ENCODE results near the gene ZIC4. TPM values are rescaled to one million over a fixed set of nuclear protein-coding genes. Genes with fewer than 3 reads are reported as not detected.

Gene ZIC4
- total RNA-seq, 1 experiment from 2014 or later: not detected

- no peak for TF ChIP-seq CTCF (IDR thresholded peaks at IDR 0.05; ENCODE audit: unreplicated experiment)
- Mint-ChIP-seq H3K9me3 (ENCODE audit: unreplicated experiment) (no peaks in the 10 kb centered on the region), H3K4me1 (ENCODE audit: insufficient read depth, unreplicated experiment) (no peaks in the 10 kb centered on the region), H3K27me3 (ENCODE audit: insufficient read depth, unreplicated experiment) (peaks cover 99% of the 10 kb centered on the region), H3K27ac (ENCODE audit: low read depth, unreplicated experiment) (no peak overlapping the region), H3K36me3 (ENCODE audit: insufficient read depth, unreplicated experiment) (no peaks in the 10 kb centered on the region), H3K4me3 (ENCODE audit: unreplicated experiment) (no peak overlapping the region)
- CTCF ChIA-PET: no interaction called here
- POLR2A ChIA-PET: no interaction called here
- intact Hi-C loops (cut with micrococcal nuclease): no loop called here
- no TSS peak for BruUV-seq (replicated peaks)
- no peak for DNase-seq (ENCODE audit: unreplicated experiment)
Measured at GRCh38 chr3:147372525-147373027, 33.8 kb downstream of the ZIC4 start.

- H3K4me3 Mint-ChIP-seq (ENCODE audit: unreplicated experiment): no peak overlapping the region
- no peak for TF ChIP-seq CTCF (IDR thresholded peaks at IDR 0.05; ENCODE audit: unreplicated experiment)
- CTCF ChIA-PET: no interaction called here
- intact Hi-C loops (cut with micrococcal nuclease): no loop called here
- POLR2A ChIA-PET: no interaction called here
- H3K36me3 Mint-ChIP-seq (ENCODE audit: insufficient read depth, unreplicated experiment): no peaks in the 10 kb centered on the region
- BruUV-seq (replicated peaks): no TSS peak
- no peaks in the 10 kb centered on the region for H3K4me1 Mint-ChIP-seq (ENCODE audit: insufficient read depth, unreplicated experiment)
- H3K27ac Mint-ChIP-seq (ENCODE audit: low read depth, unreplicated experiment): no peak overlapping the region
- no peaks in the 10 kb centered on the region for H3K9me3 Mint-ChIP-seq (ENCODE audit: unreplicated experiment)
- H3K27me3 Mint-ChIP-seq (ENCODE audit: insufficient read depth, unreplicated experiment): peaks cover 94% of the 10 kb centered on the region
- no peak for DNase-seq (ENCODE audit: unreplicated experiment)
Measured at GRCh38 chr3:147371771-147372340, 34.5 kb downstream of the ZIC4 start.

GRCh38 chr3:147371140-147371539, 35.2 kb downstream of the ZIC4 start:
- ChIA-PET CTCF (interaction anchor here (0.6 kb wide), 1 partner anchor 94 kb away, joined by 3 read pairs; no protein-coding TSS in a partner anchor), POLR2A (no interaction called here)
- intact Hi-C loops (cut with micrococcal nuclease): no loop called here
- Mint-ChIP-seq H3K36me3 (ENCODE audit: insufficient read depth, unreplicated experiment) (no peaks in the 10 kb centered on the region), H3K4me3 (ENCODE audit: unreplicated experiment) (no peak overlapping the region), H3K9me3 (ENCODE audit: unreplicated experiment) (no peaks in the 10 kb centered on the region), H3K4me1 (ENCODE audit: insufficient read depth, unreplicated experiment) (no peaks in the 10 kb centered on the region), H3K27me3 (ENCODE audit: insufficient read depth, unreplicated experiment) (peaks cover 92% of the 10 kb centered on the region), H3K27ac (ENCODE audit: low read depth, unreplicated experiment) (no peak overlapping the region)
- TF ChIP-seq CTCF (IDR thresholded peaks at IDR 0.05; ENCODE audit: unreplicated experiment): no peak
- BruUV-seq (replicated peaks): no TSS peak
- DNase-seq (ENCODE audit: unreplicated experiment): no peak

- no peak overlapping the region for H3K27ac Mint-ChIP-seq (ENCODE audit: low read depth, unreplicated experiment)
- no peak overlapping the region for H3K4me3 Mint-ChIP-seq (ENCODE audit: unreplicated experiment)
- TF ChIP-seq CTCF (IDR thresholded peaks at IDR 0.05; ENCODE audit: unreplicated experiment): no peak
- H3K9me3 Mint-ChIP-seq (ENCODE audit: unreplicated experiment): no peaks in the 10 kb centered on the region
- intact Hi-C loops (cut with micrococcal nuclease): no loop called here
- CTCF ChIA-PET: interaction anchor here (0.6 kb wide), 1 partner anchor 42 kb away, joined by 3 read pairs; no protein-coding TSS in a partner anchor
- H3K4me1 Mint-ChIP-seq (ENCODE audit: insufficient read depth, unreplicated experiment): no peaks in the 10 kb centered on the region
- BruUV-seq (replicated peaks): no TSS peak
- POLR2A ChIA-PET: no interaction called here
- H3K27me3 Mint-ChIP-seq (ENCODE audit: insufficient read depth, unreplicated experiment): peaks cover 93% of the 10 kb centered on the region
- H3K36me3 Mint-ChIP-seq (ENCODE audit: insufficient read depth, unreplicated experiment): no peaks in the 10 kb centered on the region
- no peak for DNase-seq (ENCODE audit: unreplicated experiment)
Measured at GRCh38 chr3:147370349-147370748, 36.0 kb downstream of the ZIC4 start.

All from MCF 10A (cell line).